ENCODE data around the gene GUCY2F.

DNA sequence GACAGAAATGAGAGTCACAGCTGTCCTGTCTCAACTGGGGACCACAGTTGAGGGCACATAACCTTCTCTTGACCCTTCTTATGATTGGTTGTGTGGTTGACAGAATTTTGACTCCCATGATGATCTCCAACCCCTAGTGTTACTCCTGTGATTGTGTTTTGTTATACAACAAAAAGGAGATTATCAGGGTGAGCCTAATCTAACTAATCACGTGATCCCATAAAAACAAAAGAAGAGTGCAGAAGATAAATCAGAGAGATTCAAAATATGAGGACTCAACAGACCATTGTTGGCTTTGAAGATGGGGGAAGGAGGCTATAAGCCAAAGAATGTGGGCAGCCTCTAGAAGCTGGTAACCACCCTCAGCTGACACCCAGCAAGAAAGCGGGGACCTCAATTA, 72.7 kb downstream of the GUCY2F start:
- no peak for TF ChIP-seq CTCF (IDR thresholded peaks at IDR 0.05)
- TF ChIP-seq POLR2AphosphoS5 (IDR thresholded peaks at IDR 0.05): no peak
- no peak for TF ChIP-seq POLR2A (IDR thresholded peaks at IDR 0.05)
- no peak for TF ChIP-seq EP300 (IDR thresholded peaks at IDR 0.05)

Data from gastroesophageal sphincter (tissue), 3 donors.